PC-9 (cell line): ENCODE results near the gene DNASE1L2. TPM values are rescaled to one million over a fixed set of nuclear protein-coding genes. Genes with fewer than 3 reads are reported as not detected.
"Not testable (repeated sequence)": the region's sequence is repeated elsewhere in the genome, so short reads cannot be mapped to it uniquely, and the experiment has no call there.

Experiments used
- BruUV-seq: library from RNA; stranded (reverse); fragments of 400-500 nt; replicated peaks from 2 replicates; lab custom pipeline; 2021; lab: Mats Ljungman, UMichigan
- CTCF ChIA-PET: fragments of 300-600 bp; sonication (Branson Sonifier 250); formaldehyde crosslinking; loops from one replicate; lab custom pipeline; 2022; ENCODE audit warnings: antibody characterized with exemption; lab: Charles Lee
- POLR2A ChIA-PET: fragments of 300-600 bp; sonication (Branson Sonifier 250); formaldehyde crosslinking; loops from one replicate; lab custom pipeline; 2022; ENCODE audit warnings: antibody characterized with exemption; ENCODE audit not compliant: unreplicated experiment; lab: Charles Lee
- DNase-seq, 2 experiments: peaks; one replicate each; pipeline versions ENCODE4 v3.0.0 to v3.0.0-alpha.2; 2015 to 2022; ENCODE audit warnings: mixed read lengths in 1 of 2
- H2AFZ ChIP-seq: fragments of 200-600 bp; sonication (generic); 2 replicates; pipeline ENCODE4 v1.8.1; 2017; ENCODE audit warnings: antibody characterized with exemption
- H3F3A ChIP-seq: fragments of 200-600 bp; sonication (generic); 2 replicates; pipeline ENCODE4 v1.8.1; 2017; ENCODE audit warnings: antibody characterized with exemption, mild to moderate bottlenecking, low read depth; ENCODE audit not compliant: insufficient read depth
- H3K27ac ChIP-seq: fragments of 200-600 bp; sonication (generic); 2 replicates; pipeline ENCODE4 v1.6.1; 2016; ENCODE audit warnings: mixed run types
- H3K27me3 ChIP-seq: fragments of 200-600 bp; sonication (generic); 2 replicates; pipeline ENCODE4 v1.6.1; 2016; ENCODE audit warnings: low read depth, mixed run types; ENCODE audit not compliant: insufficient read depth
- H3K36me3 ChIP-seq: fragments of 200-600 bp; sonication (generic); 2 replicates; pipeline ENCODE4 v1.6.1; 2016; ENCODE audit warnings: low read depth, mixed run types
- H3K4me1 ChIP-seq: fragments of 200-600 bp; sonication (generic); replicated peaks from 2 replicates; pipeline ENCODE4 v1.6.1; 2016; ENCODE audit warnings: mixed run types; ENCODE audit not compliant: insufficient read depth
- H3K4me2 ChIP-seq: fragments of 200-600 bp; sonication (generic); 2 replicates; pipeline ENCODE4 v1.6.1; 2017; ENCODE audit warnings: mixed run types
- H3K4me3 ChIP-seq: fragments of 200-600 bp; sonication (generic); 2 replicates; pipeline ENCODE4 v1.6.1; 2016; ENCODE audit warnings: mixed run types
- H3K79me2 ChIP-seq: fragments of 200-600 bp; sonication (generic); 2 replicates; pipeline ENCODE4 v1.6.1; 2017; ENCODE audit warnings: low read depth, mixed run types
- H3K9me2 ChIP-seq: fragments of 200-600 bp; sonication (generic); 2 replicates; pipeline ENCODE4 v1.8.1; 2017; ENCODE audit warnings: mild to moderate bottlenecking; ENCODE audit not compliant: insufficient read depth
- H3K9me3 ChIP-seq: fragments of 200-600 bp; sonication (generic); 2 replicates; pipeline ENCODE4 v1.8.1; 2016; ENCODE audit warnings: low read depth; ENCODE audit not compliant: insufficient read depth
- H4K20me1 ChIP-seq: fragments of 200-600 bp; sonication (generic); 2 replicates; pipeline ENCODE4 v1.8.1; 2017; ENCODE audit not compliant: insufficient read depth
- EZH2 ChIP-seq: fragments of 200-600 bp; sonication (generic); IDR thresholded peaks from 2 replicates; pipeline ENCODE4 v1.8.0; 2017; ENCODE audit warnings: antibody characterized with exemption, low read depth
- intact Hi-C: fragments of 100-400 bp; cut with micrococcal nuclease; formaldehyde crosslinking; loops from one replicate; pipeline ENCODE4 v1.10.0; 2022; ENCODE audit not compliant: unreplicated experiment
- total RNA-seq: library from RNA; stranded (reverse); gene quantifications from 2 replicates; pipeline ENCODE4 v1.2.3, GENCODE V29; 2021
- TF ChIP-seq, protein P1 (sequence below): fragments of 200-600 bp; sonication (generic); conservative IDR thresholded peaks from 2 replicates; pipeline ENCODE4 v1.6.1; 2017; ENCODE audit warnings: mixed run types, antibody characterized with exemption, mild to moderate bottlenecking, moderate library complexity

Gene DNASE1L2
- total RNA-seq, 1 experiment from 2014 or later, result 7.3 TPM

- peaks cover 86% of the 10 kb centered on the region for H4K20me1 ChIP-seq
- peaks cover 43% of the 10 kb centered on the region for H3K36me3 ChIP-seq
- H3K79me2 ChIP-seq, result peaks cover 67% of the 10 kb centered on the region
These were observed 24.0 kb downstream of the DNASE1L2 start for GRCh38 chr16:2260250-2260649.

GRCh38 chr16:2263026-2263425 is 26.8 kb downstream of the DNASE1L2 start:
- H3K27ac ChIP-seq, POLR2A ChIA-PET, DNase-seq, H3K4me2 ChIP-seq, H3K9me3 ChIP-seq, intact Hi-C loops, H2AFZ ChIP-seq, H3K9me2 ChIP-seq, BruUV-seq, H3K27me3 ChIP-seq, H3K4me3 ChIP-seq: not testable (repeated sequence)
- H3F3A ChIP-seq, result peaks cover 67% of the 10 kb centered on the region
- peaks cover 14% of the 10 kb centered on the region for H3K4me1 ChIP-seq
- peaks cover 86% of the 10 kb centered on the region for H3K79me2 ChIP-seq
- peaks cover 39% of the 10 kb centered on the region for H3K36me3 ChIP-seq
- peaks cover 80% of the 10 kb centered on the region for H4K20me1 ChIP-seq
- CTCF ChIA-PET, result interaction anchor here (0.5 kb wide), 1 partner anchor 11 kb away, joined by 3 read pairs; no protein-coding TSS in a partner anchor

More at GRCh38 chr16:2260250-2260649, 24.0 kb downstream of the DNASE1L2 start:
- Histone ChIP-seq H3K4me3 (no peak overlapping the region), H3K9me2 (no peaks in the 10 kb centered on the region), H3K4me2 (no peak overlapping the region), H3K27me3 (no peaks in the 10 kb centered on the region), H3K9me3 (no peaks in the 10 kb centered on the region), H2AFZ (no peak overlapping the region), H3K27ac (no peak overlapping the region), H3F3A (peaks cover 84% of the 10 kb centered on the region), H3K4me1 (no peaks in the 10 kb centered on the region)
- intact Hi-C loops, result no loop called here
- DNase-seq, result no peak
- CTCF ChIA-PET, result no interaction called here
- POLR2A ChIA-PET, result no interaction called here
- TF ChIP-seq, protein P1, sequence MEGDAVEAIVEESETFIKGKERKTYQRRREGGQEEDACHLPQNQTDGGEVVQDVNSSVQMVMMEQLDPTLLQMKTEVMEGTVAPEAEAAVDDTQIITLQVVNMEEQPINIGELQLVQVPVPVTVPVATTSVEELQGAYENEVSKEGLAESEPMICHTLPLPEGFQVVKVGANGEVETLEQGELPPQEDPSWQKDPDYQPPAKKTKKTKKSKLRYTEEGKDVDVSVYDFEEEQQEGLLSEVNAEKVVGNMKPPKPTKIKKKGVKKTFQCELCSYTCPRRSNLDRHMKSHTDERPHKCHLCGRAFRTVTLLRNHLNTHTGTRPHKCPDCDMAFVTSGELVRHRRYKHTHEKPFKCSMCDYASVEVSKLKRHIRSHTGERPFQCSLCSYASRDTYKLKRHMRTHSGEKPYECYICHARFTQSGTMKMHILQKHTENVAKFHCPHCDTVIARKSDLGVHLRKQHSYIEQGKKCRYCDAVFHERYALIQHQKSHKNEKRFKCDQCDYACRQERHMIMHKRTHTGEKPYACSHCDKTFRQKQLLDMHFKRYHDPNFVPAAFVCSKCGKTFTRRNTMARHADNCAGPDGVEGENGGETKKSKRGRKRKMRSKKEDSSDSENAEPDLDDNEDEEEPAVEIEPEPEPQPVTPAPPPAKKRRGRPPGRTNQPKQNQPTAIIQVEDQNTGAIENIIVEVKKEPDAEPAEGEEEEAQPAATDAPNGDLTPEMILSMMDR, result no peak
- TF ChIP-seq EZH2, result no peak
- BruUV-seq, result no TSS peak

DNA sequence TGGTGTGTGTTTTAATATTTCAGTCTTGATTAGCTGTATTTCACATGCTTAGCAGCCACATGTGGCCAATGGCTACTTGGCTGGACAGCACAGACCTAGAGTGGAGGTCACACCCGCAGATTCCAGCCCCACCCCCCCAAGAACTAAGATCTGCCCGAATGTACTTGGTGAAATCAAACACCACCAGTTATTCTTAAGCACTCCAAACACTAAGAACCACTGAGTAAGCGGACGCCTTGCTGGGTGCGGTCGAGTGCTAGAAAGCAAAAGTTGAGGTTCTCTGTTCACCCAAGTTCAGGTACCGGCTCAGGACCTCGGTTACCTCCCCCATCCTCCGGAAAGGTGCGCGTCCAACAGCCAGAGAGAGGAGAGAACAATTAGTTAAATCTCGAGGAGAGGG is 30.6 kb downstream of the DNASE1L2 start:
- peaks cover 14% of the 10 kb centered on the region for H3K4me1 ChIP-seq
- H3K9me3 ChIP-seq, intact Hi-C loops, H3K27me3 ChIP-seq, POLR2A ChIA-PET, H3K36me3 ChIP-seq, CTCF ChIA-PET, H3K9me2 ChIP-seq, H2AFZ ChIP-seq: not testable (repeated sequence)
- BruUV-seq, result TSS peak; percentile 43
- H3K4me2 ChIP-seq, result peak overlapping the region; percentile 94
- peak overlapping the region; percentile 92 for H3K4me3 ChIP-seq
- DNase-seq, result peak; percentile 24 to 55
- peaks cover 32% of the 10 kb centered on the region; the same call in 1 of the 2 replicates for H3F3A ChIP-seq
- H3K79me2 ChIP-seq, result peaks cover 67% of the 10 kb centered on the region
- H3K27ac ChIP-seq, result peak overlapping the region; percentile 89
- peaks cover 52% of the 10 kb centered on the region for H4K20me1 ChIP-seq

- BruUV-seq, result not testable (repeated sequence)
These were observed 31.3 kb downstream of the DNASE1L2 start for GRCh38 chr16:2267505-2267912.

More at GRCh38 chr16:2267505-2267912, 31.3 kb downstream of the DNASE1L2 start:
- intact Hi-C loops, POLR2A ChIA-PET, H3K9me3 ChIP-seq, H3K9me2 ChIP-seq, H3K27me3 ChIP-seq, H3K36me3 ChIP-seq, CTCF ChIA-PET, DNase-seq: not testable (repeated sequence)
- peaks cover 46% of the 10 kb centered on the region for H4K20me1 ChIP-seq
- peaks cover 14% of the 10 kb centered on the region for H3K4me1 ChIP-seq
- peak overlapping the region; percentile 90; the same call in 1 of the 2 replicates for H2AFZ ChIP-seq
- peaks cover 26% of the 10 kb centered on the region; the same call in 1 of the 2 replicates for H3F3A ChIP-seq
- peak overlapping the region; percentile 94 for H3K4me2 ChIP-seq
- peaks cover 61% of the 10 kb centered on the region for H3K79me2 ChIP-seq
- H3K27ac ChIP-seq, result peak overlapping the region; percentile 89
- H3K4me3 ChIP-seq, result peak overlapping the region; percentile 92
